Measurements from ENCODE around the gene CDH4. TPM values are rescaled to one million over a fixed set of nuclear protein-coding genes. Genes with fewer than 3 reads are reported as not detected.

Gene CDH4
- total and polyA plus RNA-seq, 3 experiments from 2014 or later, result 0.22 TPM; not detected in 2

GRCh38 chr20:61536671-61537070 is 284.6 kb downstream of the CDH4 start:
- ChIA-PET CTCF (no interaction called here), POLR2A (no interaction called here)
- H3K4me3 Mint-ChIP-seq, result no peak overlapping the region
- H3K27me3 Mint-ChIP-seq, result no peaks in the 10 kb centered on the region
- Histone ChIP-seq H3K9me3 (ENCODE audit: low read length) (no peaks in the 10 kb centered on the region), H3K4me3 (ENCODE audit: low read length) (no peak overlapping the region), H3K36me3 (ENCODE audit: insufficient read depth, low read length) (no peaks in the 10 kb centered on the region), H3K4me1 (ENCODE audit: insufficient read depth, low read length) (no peaks in the 10 kb centered on the region), H3K27me3 (ENCODE audit: insufficient read depth, low read length, poor library complexity, severe bottlenecking) (no peaks in the 10 kb centered on the region), H3K27ac (ENCODE audit: low read depth, low read length) (no peak overlapping the region)
- H3K9me3 Mint-ChIP-seq, result no peaks in the 10 kb centered on the region
- no peak overlapping the region for H3K27ac Mint-ChIP-seq
- no peaks in the 10 kb centered on the region for H3K36me3 Mint-ChIP-seq
- DNase-seq, result no peak
- H3K4me1 Mint-ChIP-seq, result no peaks in the 10 kb centered on the region

GRCh38 chr20:61537239-61538182 is 285.4 kb downstream of the CDH4 start:
- H3K27me3 ChIP-seq (ENCODE audit: insufficient read depth, low read length, poor library complexity, severe bottlenecking), result no peaks in the 10 kb centered on the region
- H3K4me3 ChIP-seq (ENCODE audit: low read length), result no peak overlapping the region
- Mint-ChIP-seq H3K4me1 (no peaks in the 10 kb centered on the region), H3K27ac (no peak overlapping the region), H3K27me3 (no peaks in the 10 kb centered on the region), H3K36me3 (no peaks in the 10 kb centered on the region), H3K4me3 (no peak overlapping the region), H3K9me3 (no peaks in the 10 kb centered on the region)
- no peaks in the 10 kb centered on the region for H3K9me3 ChIP-seq (ENCODE audit: low read length)
- ChIA-PET POLR2A (no interaction called here), CTCF (no interaction called here)
- no peak for DNase-seq
- no peaks in the 10 kb centered on the region for H3K4me1 ChIP-seq (ENCODE audit: insufficient read depth, low read length)
- no peaks in the 10 kb centered on the region for H3K36me3 ChIP-seq (ENCODE audit: insufficient read depth, low read length)
- no peak overlapping the region for H3K27ac ChIP-seq (ENCODE audit: low read depth, low read length)

GRCh38 chr20:61538183-61538942 is 286.3 kb downstream of the CDH4 start:
- no peak for DNase-seq
- Mint-ChIP-seq H3K9me3 (no peaks in the 10 kb centered on the region), H3K4me1 (no peaks in the 10 kb centered on the region), H3K27me3 (no peaks in the 10 kb centered on the region), H3K4me3 (no peak overlapping the region), H3K36me3 (no peaks in the 10 kb centered on the region), H3K27ac (no peak overlapping the region)
- ChIA-PET POLR2A (no interaction called here), CTCF (no interaction called here)
- H3K36me3 ChIP-seq (ENCODE audit: insufficient read depth, low read length), result no peaks in the 10 kb centered on the region
- no peaks in the 10 kb centered on the region for H3K27me3 ChIP-seq (ENCODE audit: insufficient read depth, low read length, poor library complexity, severe bottlenecking)
- no peak overlapping the region for H3K27ac ChIP-seq (ENCODE audit: low read depth, low read length)
- no peaks in the 10 kb centered on the region for H3K9me3 ChIP-seq (ENCODE audit: low read length)
- no peak overlapping the region for H3K4me3 ChIP-seq (ENCODE audit: low read length)
- H3K4me1 ChIP-seq (ENCODE audit: insufficient read depth, low read length), result no peaks in the 10 kb centered on the region

GRCh38 chr20:61538943-61539265 is 286.8 kb downstream of the CDH4 start:
- no peak overlapping the region for H3K4me3 Mint-ChIP-seq
- no peaks in the 10 kb centered on the region for H3K27me3 Mint-ChIP-seq

GRCh38 chr20:61539706-61540360 is 287.8 kb downstream of the CDH4 start:
- POLR2A ChIA-PET, result no interaction called here
- H3K36me3 Mint-ChIP-seq, result no peaks in the 10 kb centered on the region
- CTCF ChIA-PET, result no interaction called here

More at GRCh38 chr20:61538943-61539265, 286.8 kb downstream of the CDH4 start:
- no peaks in the 10 kb centered on the region for H3K4me1 ChIP-seq (ENCODE audit: insufficient read depth, low read length)
- H3K4me1 Mint-ChIP-seq, result no peaks in the 10 kb centered on the region
- no peak overlapping the region for H3K27ac ChIP-seq (ENCODE audit: low read depth, low read length)
- no peaks in the 10 kb centered on the region for H3K9me3 ChIP-seq (ENCODE audit: low read length)
- ChIA-PET POLR2A (no interaction called here), CTCF (no interaction called here)
- no peaks in the 10 kb centered on the region for H3K36me3 ChIP-seq (ENCODE audit: insufficient read depth, low read length)
- H3K9me3 Mint-ChIP-seq, result no peaks in the 10 kb centered on the region
- no peaks in the 10 kb centered on the region for H3K27me3 ChIP-seq (ENCODE audit: insufficient read depth, low read length, poor library complexity, severe bottlenecking)
- no peaks in the 10 kb centered on the region for H3K36me3 Mint-ChIP-seq
- DNase-seq, result no peak
- H3K27ac Mint-ChIP-seq, result no peak overlapping the region
- H3K4me3 ChIP-seq (ENCODE audit: low read length), result no peak overlapping the region

GRCh38 chr20:61541537-61541936 is 289.5 kb downstream of the CDH4 start:
- no peaks in the 10 kb centered on the region for H3K4me1 Mint-ChIP-seq
- H3K9me3 ChIP-seq (ENCODE audit: low read length), result no peaks in the 10 kb centered on the region
- H3K27me3 Mint-ChIP-seq, result no peaks in the 10 kb centered on the region
- H3K4me3 Mint-ChIP-seq, result no peak overlapping the region
- no peaks in the 10 kb centered on the region for H3K4me1 ChIP-seq (ENCODE audit: insufficient read depth, low read length)
- H3K36me3 ChIP-seq (ENCODE audit: insufficient read depth, low read length), result no peaks in the 10 kb centered on the region
- H3K36me3 Mint-ChIP-seq, result no peaks in the 10 kb centered on the region
- peaks cover 0 to 4% (median 0%) of the 10 kb centered on the region in 5 donors for H3K9me3 Mint-ChIP-seq
- H3K27ac ChIP-seq (ENCODE audit: low read depth, low read length), result no peak overlapping the region
- H3K27me3 ChIP-seq (ENCODE audit: insufficient read depth, low read length, poor library complexity, severe bottlenecking), result no peaks in the 10 kb centered on the region
- no peak for DNase-seq
- no peak overlapping the region for H3K27ac Mint-ChIP-seq
- CTCF ChIA-PET, result no interaction called here
- POLR2A ChIA-PET, result no interaction called here
- H3K4me3 ChIP-seq (ENCODE audit: low read length), result no peak overlapping the region

More at GRCh38 chr20:61539706-61540360, 287.8 kb downstream of the CDH4 start:
- Histone ChIP-seq H3K4me3 (ENCODE audit: low read length) (no peak overlapping the region), H3K4me1 (ENCODE audit: insufficient read depth, low read length) (no peaks in the 10 kb centered on the region), H3K9me3 (ENCODE audit: low read length) (no peaks in the 10 kb centered on the region), H3K27ac (ENCODE audit: low read depth, low read length) (no peak overlapping the region), H3K36me3 (ENCODE audit: insufficient read depth, low read length) (no peaks in the 10 kb centered on the region), H3K27me3 (ENCODE audit: insufficient read depth, low read length, poor library complexity, severe bottlenecking) (no peaks in the 10 kb centered on the region)
- Mint-ChIP-seq H3K4me3 (no peak overlapping the region), H3K9me3 (no peaks in the 10 kb centered on the region), H3K4me1 (no peaks in the 10 kb centered on the region), H3K27ac (no peak overlapping the region), H3K27me3 (no peaks in the 10 kb centered on the region)
- no peak for DNase-seq

GRCh38 chr20:61543086-61543485 is 291.0 kb downstream of the CDH4 start:
- Histone ChIP-seq H3K27ac (ENCODE audit: low read depth, low read length) (no peak overlapping the region), H3K36me3 (ENCODE audit: insufficient read depth, low read length) (no peaks in the 10 kb centered on the region), H3K27me3 (ENCODE audit: insufficient read depth, low read length, poor library complexity, severe bottlenecking) (no peaks in the 10 kb centered on the region), H3K9me3 (ENCODE audit: low read length) (no peaks in the 10 kb centered on the region), H3K4me1 (ENCODE audit: insufficient read depth, low read length) (no peaks in the 10 kb centered on the region), H3K4me3 (ENCODE audit: low read length) (no peak overlapping the region)
- POLR2A ChIA-PET, result no interaction called here
- Mint-ChIP-seq H3K9me3 (peaks cover 0 to 4% (median 0%) of the 10 kb centered on the region in 5 donors), H3K4me3 (no peak overlapping the region), H3K27ac (no peak overlapping the region), H3K36me3 (no peaks in the 10 kb centered on the region), H3K4me1 (no peaks in the 10 kb centered on the region), H3K27me3 (no peaks in the 10 kb centered on the region)
- CTCF ChIA-PET, result no interaction called here
- DNase-seq, result no peak
